Epithelial cell of proximal tubule (primary cell): ENCODE measurements around the gene C6orf15. TPM values are rescaled to one million over a fixed set of nuclear protein-coding genes. Genes with fewer than 3 reads are reported as not detected.

ENCODE experiments used
- DNase-seq: peaks from one replicate; pipeline ENCODE4 v3.0.0-alpha.2; 2011; ENCODE audit warnings: low read depth
- H3K4me3 ChIP-seq: 2 replicates; pipeline ENCODE4 v1.5.1; 2011; ENCODE audit warnings: low read depth, mild to moderate bottlenecking, low read length
- total RNA-seq: library from RNA; depleted of rRNA; stranded (reverse); fragments of >200 nt; gene quantifications from 2 replicates; pipeline ENCODE4 v1.2.3, GENCODE V29; 2015
- TF ChIP-seq, protein P1 (sequence below): conservative IDR thresholded peaks from 2 replicates; pipeline ENCODE4 v1.5.1; 2012; ENCODE audit warnings: low read depth, mild to moderate bottlenecking, low read length

Gene C6orf15
- total RNA-seq, 1 donor from 2014 or later: 0.29 TPM

DNA sequence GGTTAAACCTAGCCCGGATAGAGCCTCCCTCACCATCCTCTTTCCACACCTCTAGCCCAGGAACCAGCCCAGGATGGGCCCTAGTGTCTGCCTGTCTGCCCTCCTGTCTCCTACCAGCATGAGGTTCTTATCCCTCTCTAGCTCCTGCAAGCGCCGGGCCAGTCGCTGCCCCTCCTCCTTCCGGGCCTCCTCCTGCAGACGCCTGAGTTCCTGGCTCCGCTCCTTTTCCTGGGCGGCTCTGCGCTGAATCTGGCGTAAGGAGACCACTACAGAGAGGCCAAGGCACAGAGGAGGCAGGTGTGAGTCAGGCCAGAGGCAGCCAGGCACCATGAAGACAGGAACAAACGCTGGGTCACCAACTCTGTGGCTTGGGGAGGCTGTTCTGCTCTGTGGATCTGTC is 30.8 kb upstream of the C6orf15 start:
- TF ChIP-seq, protein P1, sequence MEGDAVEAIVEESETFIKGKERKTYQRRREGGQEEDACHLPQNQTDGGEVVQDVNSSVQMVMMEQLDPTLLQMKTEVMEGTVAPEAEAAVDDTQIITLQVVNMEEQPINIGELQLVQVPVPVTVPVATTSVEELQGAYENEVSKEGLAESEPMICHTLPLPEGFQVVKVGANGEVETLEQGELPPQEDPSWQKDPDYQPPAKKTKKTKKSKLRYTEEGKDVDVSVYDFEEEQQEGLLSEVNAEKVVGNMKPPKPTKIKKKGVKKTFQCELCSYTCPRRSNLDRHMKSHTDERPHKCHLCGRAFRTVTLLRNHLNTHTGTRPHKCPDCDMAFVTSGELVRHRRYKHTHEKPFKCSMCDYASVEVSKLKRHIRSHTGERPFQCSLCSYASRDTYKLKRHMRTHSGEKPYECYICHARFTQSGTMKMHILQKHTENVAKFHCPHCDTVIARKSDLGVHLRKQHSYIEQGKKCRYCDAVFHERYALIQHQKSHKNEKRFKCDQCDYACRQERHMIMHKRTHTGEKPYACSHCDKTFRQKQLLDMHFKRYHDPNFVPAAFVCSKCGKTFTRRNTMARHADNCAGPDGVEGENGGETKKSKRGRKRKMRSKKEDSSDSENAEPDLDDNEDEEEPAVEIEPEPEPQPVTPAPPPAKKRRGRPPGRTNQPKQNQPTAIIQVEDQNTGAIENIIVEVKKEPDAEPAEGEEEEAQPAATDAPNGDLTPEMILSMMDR: no peak
- H3K4me3 ChIP-seq: no peak overlapping the region
- DNase-seq: no peak

GRCh38 chr6:31142361-31142761 is 30.0 kb upstream of the C6orf15 start:
- TF ChIP-seq, protein P1: no peak
- no peak for DNase-seq
- H3K4me3 ChIP-seq: no peak overlapping the region

GRCh38 chr6:31140643-31141042 is 28.3 kb upstream of the C6orf15 start:
- H3K4me3 ChIP-seq: no peak overlapping the region
- DNase-seq: no peak
- TF ChIP-seq, protein P1: no peak

GRCh38 chr6:31139599-31139998 is 27.2 kb upstream of the C6orf15 start:
- TF ChIP-seq, protein P1: no peak
- H3K4me3 ChIP-seq: no peak overlapping the region
- no peak for DNase-seq

DNA sequence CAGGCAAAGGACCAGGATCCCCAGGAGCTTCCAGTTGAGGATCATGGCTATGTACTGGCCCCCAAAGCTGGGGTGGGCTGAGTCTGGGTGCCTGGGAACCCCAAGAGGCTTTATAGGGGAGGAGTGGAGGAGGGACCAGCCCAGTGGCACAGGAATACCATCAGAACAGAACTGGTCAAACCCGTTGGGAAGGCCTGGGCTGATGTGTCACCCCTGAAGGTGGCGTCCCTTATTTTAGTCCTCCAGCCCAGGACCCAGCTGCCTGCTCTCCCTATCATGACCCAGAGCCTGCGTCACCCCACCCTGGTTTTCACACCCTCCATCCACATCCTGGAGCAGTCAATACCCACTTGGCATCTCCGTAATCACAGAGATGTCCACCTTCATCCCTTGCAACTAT is 26.6 kb upstream of the C6orf15 start, which contains the start of gene PSORS1C2:
PSORS1C2 (minus strand) TSS at position 85 of the 400 bp plus-strand sequence; CDS start at position 45, 40 bp downstream.
- TF ChIP-seq, protein P1: no peak
- no peak within 1 kb of the TSS for H3K4me3 ChIP-seq
- DNase-seq: no peak

DNA sequence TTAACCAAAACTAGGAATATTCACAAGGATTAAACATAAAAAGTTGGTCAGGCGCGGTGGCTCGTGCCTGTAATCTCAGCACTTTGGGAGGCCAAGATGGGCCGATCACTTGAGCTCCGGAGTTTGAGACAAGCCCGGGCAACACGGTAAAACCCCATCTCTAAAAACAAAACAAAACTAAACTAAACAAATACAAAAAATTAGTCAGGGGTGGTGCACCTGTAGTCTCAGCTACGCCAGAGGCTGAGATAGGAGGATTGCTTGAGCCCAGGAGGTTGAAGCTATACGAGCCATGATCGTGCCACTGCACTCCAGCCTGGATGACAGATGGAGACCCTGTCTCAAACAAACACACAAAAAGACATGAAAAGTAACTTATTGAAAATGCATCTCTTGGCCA is 23.3 kb upstream of the C6orf15 start:
- DNase-seq: no peak
- TF ChIP-seq, protein P1: no peak
- H3K4me3 ChIP-seq: no peak overlapping the region

- no peak for DNase-seq
- TF ChIP-seq, protein P1: no peak
- H3K4me3 ChIP-seq: no peak overlapping the region
Observed at GRCh38 chr6:31132806-31133205, 20.4 kb upstream of the C6orf15 start.
